ENCODE results near the gene SYT11. TPM values are rescaled to one million over a fixed set of nuclear protein-coding genes. Genes with fewer than 3 reads are reported as not detected.
A peak's percentile ranks its signal among the peaks of the same experiment; 100 is the strongest.

SYT11 gene
- total and polyA plus RNA-seq, 9 of the 15 experiments (the other 6 are each of a cell fraction or from before 2014, with no cell fraction given) = 0.05 to 0.18 (median 0.11) TPM

GRCh38 chr1:155898888-155899287, 39.5 kb downstream of the SYT11 start (continued):
- no peak for TF ChIP-seq PREB (CRISPR knock-in tag; IDR thresholded peaks at IDR 0.05)
- TF ChIP-seq TEAD2 (tag; IDR thresholded peaks at IDR 0.05) = no peak

GRCh38 chr1:155899683-155900082, 40.3 kb downstream of the SYT11 start:
- Histone ChIP-seq H3K4me1 (replicated peaks in 1 of 2; ENCODE audit: control insufficient read depth in 2 of 2, insufficient read depth in 2 of 2, low read length in 2 of 2) (peaks cover 3 to 13% of the 10 kb centered on the region in 2 experiments; a peak in 3 of 5 replicates), H3K79me2 (ENCODE audit: control insufficient read depth, insufficient read depth, low read length) (no peaks in the 10 kb centered on the region), H3K27me3 (ENCODE audit: control insufficient read depth in 2 of 2, insufficient read depth in 2 of 2, low read length in 2 of 2) (no peaks in the 10 kb centered on the region), H3K9ac (ENCODE audit: insufficient read depth in 1 of 2, low read depth in 2 of 2, low read length in 2 of 2) (no peak overlapping the region), H2AFZ (ENCODE audit: low read depth, low read length) (no peak overlapping the region), H3K9me3 (replicated peaks; ENCODE audit: control insufficient read depth, insufficient read depth, low read depth, low read length) (no peaks in the 10 kb centered on the region), H3K36me3 (ENCODE audit: control insufficient read depth, insufficient read depth, low read length) (peaks cover 70% of the 10 kb centered on the region), H3K4me3 (no peak overlapping the region), H4K20me1 (replicated peaks; ENCODE audit: control insufficient read depth, insufficient read depth, low read length) (no peaks in the 10 kb centered on the region), H3K4me2 (ENCODE audit: insufficient read depth, low read length) (no peak overlapping the region), H3K9me1 (ENCODE audit: control insufficient read depth, insufficient read depth, low read length) (no peaks in the 10 kb centered on the region), H3K27ac (ENCODE audit: extremely low read depth, low read depth, low read length) (no peak overlapping the region)
- TF ChIP-seq FOXK1 (CRISPR knock-in tag; IDR thresholded peaks at IDR 0.05; ENCODE audit: borderline replicate concordance) (no peak), RBFOX2 (IDR thresholded peaks at IDR 0.05; ENCODE audit: low read depth, low read length) (0 out of 2 replicates have a peak, but pooled peaks have one; percentile 18)
- ChIA-PET POLR2A (interaction anchor here (1.2 to 2.0 kb wide), 3 partner anchors 10 to 57 kb away, joined by 3 to 5 read pairs (median 5); no protein-coding TSS in a partner anchor), CTCF (ENCODE audit: low intra/inter-chr PET ratio) (no interaction called here)
- in situ Hi-C loops (cut with MboI) (no loop called here), intact Hi-C loops (cut with micrococcal nuclease) (no loop called here)
- 83% methylated on average over 2 of the region's 2 CpGs for WGBS (ENCODE audit: insufficient coverage, low coverage, missing lambda C conversion rate)
- no TSS peak for BruUV-seq (replicated peaks)
- FAIRE-seq (no peak), DNase-seq (ENCODE audit: extremely low read depth in 1 of 4, low spot score in 3 of 4) (no peak), ATAC-seq (no peak)
